GM23338 (cell line): ENCODE data around the gene MAN2A2. TPM values are rescaled to one million over a fixed set of nuclear protein-coding genes. Genes with fewer than 3 reads are reported as not detected.

Experiments used
- ATAC-seq: fragments of 200-7000 bp; cut with Tn5 transposase; 3 replicates; pipeline ENCODE4 v1.9.1; 2020
- DNase-seq: peaks from one replicate; pipeline ENCODE4 v3.0.0-alpha.2; 2015; ENCODE audit warnings: low spot score
- H2AFZ ChIP-seq: fragments of 200-600 bp; sonication (generic); 2 replicates; pipeline ENCODE4 v1.8.0; 2016; ENCODE audit warnings: antibody characterized with exemption, mild to moderate bottlenecking, moderate library complexity
- H3F3A ChIP-seq: fragments of 200-600 bp; sonication (generic); replicated peaks from 2 replicates; pipeline ENCODE4 v1.8.0; 2017; ENCODE audit warnings: antibody characterized with exemption, mixed run types, low read depth
- H3K27ac ChIP-seq: fragments of 200-600 bp; sonication (generic); 2 replicates; pipeline ENCODE4 v1.6.1; 2016; ENCODE audit warnings: low read depth
- H3K27me3 ChIP-seq: fragments of 200-600 bp; sonication (generic); 2 replicates; pipeline ENCODE4 v1.8.0; 2016; ENCODE audit warnings: mild to moderate bottlenecking, mixed run types, moderate library complexity; ENCODE audit not compliant: insufficient read depth
- H3K36me3 ChIP-seq: fragments of 200-600 bp; sonication (generic); 2 replicates; pipeline ENCODE4 v1.8.0; 2016; ENCODE audit warnings: mild to moderate bottlenecking; ENCODE audit not compliant: insufficient read depth
- H3K4me1 ChIP-seq: fragments of 200-600 bp; sonication (generic); 2 replicates; pipeline ENCODE4 v1.8.0; 2016; ENCODE audit warnings: mild to moderate bottlenecking, moderate library complexity; ENCODE audit not compliant: insufficient read depth
- H3K4me2 ChIP-seq: fragments of 200-600 bp; sonication (generic); 2 replicates; pipeline ENCODE4 v1.7.1; 2017; ENCODE audit warnings: mixed run types
- H3K4me3 ChIP-seq: fragments of 200-600 bp; sonication (generic); 2 replicates; pipeline ENCODE4 v1.6.1; 2016; ENCODE audit warnings: mixed run types
- H3K79me2 ChIP-seq: fragments of 200-600 bp; sonication (generic); replicated peaks from 2 replicates; pipeline ENCODE4 v1.8.0; 2017; ENCODE audit warnings: mild to moderate bottlenecking; ENCODE audit not compliant: insufficient read depth
- H3K9me2 ChIP-seq: fragments of 200-600 bp; sonication (generic); 2 replicates; pipeline ENCODE4 v1.8.0; 2017; ENCODE audit not compliant: insufficient read depth
- H4K20me1 ChIP-seq: fragments of 200-600 bp; sonication (generic); replicated peaks from 2 replicates; pipeline ENCODE4 v1.8.0; 2017; ENCODE audit warnings: mild to moderate bottlenecking; ENCODE audit not compliant: insufficient read depth
- H3K27ac Mint-ChIP-seq: 2 replicates; pipeline ENCODE4 v1.8.0; 2020; ENCODE audit warnings: inconsistent platforms, mild to moderate bottlenecking, moderate library complexity, mixed read lengths
- H3K27me3 Mint-ChIP-seq: 3 replicates; pipeline ENCODE4 v1.8.0; 2022; ENCODE audit warnings: low read depth, mild to moderate bottlenecking, moderate library complexity, mixed read lengths, inconsistent platforms; ENCODE audit not compliant: insufficient read depth, poor library complexity
- H3K36me3 Mint-ChIP-seq: 3 replicates; pipeline ENCODE4 v1.8.0; 2021; ENCODE audit warnings: low read depth, mild to moderate bottlenecking, inconsistent platforms, moderate library complexity, mixed read lengths
- H3K4me1 Mint-ChIP-seq: 3 replicates; pipeline ENCODE4 v1.8.0; 2020; ENCODE audit warnings: mild to moderate bottlenecking, inconsistent platforms, mixed read lengths
- H3K4me3 Mint-ChIP-seq: 3 replicates; pipeline ENCODE4 v1.8.0; 2021; ENCODE audit warnings: moderate library complexity, mild to moderate bottlenecking, inconsistent platforms, mixed read lengths
- H3K9me3 Mint-ChIP-seq: 3 replicates; pipeline ENCODE4 v1.8.0; 2020; ENCODE audit warnings: moderate library complexity, mild to moderate bottlenecking, inconsistent platforms, mixed read lengths
- CREB1 ChIP-seq: fragments of 250-450 bp; sonication (Bioruptor Pico); IDR thresholded peaks from 2 replicates; pipeline ENCODE4 v1.5.0; 2020; ENCODE audit warnings: low read depth, mild to moderate bottlenecking, moderate library complexity
- CTCF ChIP-seq, 2 experiments: fragments of 200-600 bp in 1 of 2; sonication (generic) in 1 of 2; conservative IDR thresholded peaks; 2 replicates each; pipeline versions ENCODE4 v1.5.1 to v1.6.1; 2016 to 2017; ENCODE audit warnings: antibody characterized with exemption in 2 of 2, low read depth in 2 of 2, mild to moderate bottlenecking in 2 of 2, moderate library complexity in 1 of 2
- EZH2 ChIP-seq: fragments of 200-600 bp; sonication (generic); IDR thresholded peaks from one replicate; pipeline ENCODE4 v1.8.0; 2017; ENCODE audit warnings: antibody characterized with exemption, mild to moderate bottlenecking, low read depth; ENCODE audit not compliant: unreplicated experiment
- EZH2phosphoT487 ChIP-seq: fragments of 200-600 bp; sonication (generic); IDR thresholded peaks from one replicate; pipeline ENCODE4 v1.8.1; 2018; ENCODE audit warnings: antibody characterized with exemption; ENCODE audit not compliant: unreplicated experiment
- JUNB ChIP-seq: IDR thresholded peaks from one replicate; pipeline ENCODE4 v1.6.1; 2016; ENCODE audit warnings: antibody characterized with exemption; ENCODE audit not compliant: unreplicated experiment
- NANOG ChIP-seq: IDR thresholded peaks from 2 replicates; pipeline ENCODE4 v1.6.1; 2016; ENCODE audit warnings: antibody characterized with exemption, borderline replicate concordance
- POLR2AphosphoS5 ChIP-seq: IDR thresholded peaks from 2 replicates; pipeline ENCODE4 v1.6.1; 2016; ENCODE audit warnings: antibody characterized with exemption, low read depth
- REST ChIP-seq: IDR thresholded peaks from one replicate; pipeline ENCODE4 v1.6.1; 2018; ENCODE audit warnings: antibody characterized with exemption; ENCODE audit not compliant: unreplicated experiment
- STAT1 ChIP-seq: IDR thresholded peaks from one replicate; pipeline ENCODE4 v1.6.1; 2016; ENCODE audit warnings: antibody characterized with exemption; ENCODE audit not compliant: unreplicated experiment
- ZNF114 ChIP-seq: fragments of 250-450 bp; sonication (Bioruptor Pico); IDR thresholded peaks from 2 replicates; pipeline ENCODE4 v1.5.0; 2020; ENCODE audit warnings: mild to moderate bottlenecking, moderate library complexity
- ZNF331 ChIP-seq: fragments of 250-450 bp; sonication (Bioruptor Pico); IDR thresholded peaks from 2 replicates; pipeline ENCODE4 v1.5.0; 2020; ENCODE audit warnings: low read depth, mild to moderate bottlenecking, moderate library complexity
- polyA plus RNA-seq: library from polyadenylated mRNA; unstranded; fragments of >200 nt; fragmentation: Nextera tagmentation; extraction: Ambion mirVana; gene quantifications from 2 replicates; pipeline ENCODE4 v1.2.1, GENCODE V29; 2016
- total RNA-seq: library from RNA; depleted of rRNA; stranded (reverse); fragments of >200 nt; shearing (Covaris generic); gene quantifications from 2 replicates; pipeline ENCODE4 v1.2.3, GENCODE V29; 2014
- TF ChIP-seq, protein P1 (sequence below): IDR thresholded peaks from 2 replicates; pipeline ENCODE4 v1.6.1; 2016; ENCODE audit warnings: antibody characterized with exemption
- TF ChIP-seq, protein P2 (sequence below): fragments of 250-450 bp; sonication (Bioruptor Pico); IDR thresholded peaks from 2 replicates; pipeline ENCODE4 v1.5.0; 2020; ENCODE audit warnings: mild to moderate bottlenecking, moderate library complexity

MAN2A2 gene
- total and polyA plus RNA-seq, 2 experiments from 2014 or later, result 8.2 to 17.1 TPM

DNA sequence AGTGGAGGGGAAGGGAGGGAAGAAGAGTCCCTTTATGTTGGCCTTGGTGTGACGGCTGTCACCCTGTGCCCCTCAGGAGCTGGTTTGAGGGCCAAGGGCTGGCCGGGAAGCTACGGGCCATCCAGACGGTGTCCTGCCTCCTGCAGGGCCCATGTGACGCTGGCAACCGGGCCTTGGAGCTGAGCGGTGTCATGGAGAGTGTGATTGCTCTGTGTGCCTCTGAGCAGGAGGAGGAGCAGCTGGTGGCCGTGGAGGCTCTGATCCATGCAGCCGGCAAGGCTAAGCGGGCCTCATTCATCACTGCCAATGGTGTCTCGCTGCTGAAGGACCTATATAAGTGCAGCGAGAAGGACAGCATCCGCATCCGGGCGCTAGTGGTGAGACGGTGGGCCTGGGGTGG lies 43.4 kb downstream of the MAN2A2 start:
- Histone ChIP-seq H3K27ac (no peak overlapping the region), H3K79me2 (no peaks in the 10 kb centered on the region), H3K4me1 (no peaks in the 10 kb centered on the region), H2AFZ (no peak overlapping the region), H3F3A (no peaks in the 10 kb centered on the region), H3K36me3 (peaks cover 13% of the 10 kb centered on the region; the same call in 1 of the 2 replicates), H4K20me1 (no peaks in the 10 kb centered on the region; the same call in 1 of the 2 replicates), H3K4me3 (no peak overlapping the region), H3K27me3 (no peaks in the 10 kb centered on the region), H3K9me2 (no peaks in the 10 kb centered on the region), H3K4me2 (no peak overlapping the region)
- Mint-ChIP-seq H3K36me3 (peaks cover 75% of the 10 kb centered on the region), H3K4me1 (no peaks in the 10 kb centered on the region), H3K9me3 (no peaks in the 10 kb centered on the region), H3K4me3 (no peak overlapping the region), H3K27me3 (peaks cover 4% of the 10 kb centered on the region), H3K27ac (no peak overlapping the region)
- DNase-seq (no peak), ATAC-seq (no peak)
- TF ChIP-seq EZH2phosphoT487 (no peak), EZH2 (no peak), STAT1 (no peak), POLR2AphosphoS5 (no peak), ZNF114 (CRISPR knock-in tag) (no peak), ZNF331 (CRISPR knock-in tag) (no peak), JUNB (no peak), NANOG (no peak), CREB1 (no peak), REST (no peak), CTCF (conservative IDR thresholded peaks at IDR 0.05; ENCODE audit: low read depth in 2 of 2) (no peak)
- TF ChIP-seq, protein P1, sequence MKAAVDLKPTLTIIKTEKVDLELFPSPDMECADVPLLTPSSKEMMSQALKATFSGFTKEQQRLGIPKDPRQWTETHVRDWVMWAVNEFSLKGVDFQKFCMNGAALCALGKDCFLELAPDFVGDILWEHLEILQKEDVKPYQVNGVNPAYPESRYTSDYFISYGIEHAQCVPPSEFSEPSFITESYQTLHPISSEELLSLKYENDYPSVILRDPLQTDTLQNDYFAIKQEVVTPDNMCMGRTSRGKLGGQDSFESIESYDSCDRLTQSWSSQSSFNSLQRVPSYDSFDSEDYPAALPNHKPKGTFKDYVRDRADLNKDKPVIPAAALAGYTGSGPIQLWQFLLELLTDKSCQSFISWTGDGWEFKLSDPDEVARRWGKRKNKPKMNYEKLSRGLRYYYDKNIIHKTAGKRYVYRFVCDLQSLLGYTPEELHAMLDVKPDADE, result no peak
- TF ChIP-seq, protein P2, sequence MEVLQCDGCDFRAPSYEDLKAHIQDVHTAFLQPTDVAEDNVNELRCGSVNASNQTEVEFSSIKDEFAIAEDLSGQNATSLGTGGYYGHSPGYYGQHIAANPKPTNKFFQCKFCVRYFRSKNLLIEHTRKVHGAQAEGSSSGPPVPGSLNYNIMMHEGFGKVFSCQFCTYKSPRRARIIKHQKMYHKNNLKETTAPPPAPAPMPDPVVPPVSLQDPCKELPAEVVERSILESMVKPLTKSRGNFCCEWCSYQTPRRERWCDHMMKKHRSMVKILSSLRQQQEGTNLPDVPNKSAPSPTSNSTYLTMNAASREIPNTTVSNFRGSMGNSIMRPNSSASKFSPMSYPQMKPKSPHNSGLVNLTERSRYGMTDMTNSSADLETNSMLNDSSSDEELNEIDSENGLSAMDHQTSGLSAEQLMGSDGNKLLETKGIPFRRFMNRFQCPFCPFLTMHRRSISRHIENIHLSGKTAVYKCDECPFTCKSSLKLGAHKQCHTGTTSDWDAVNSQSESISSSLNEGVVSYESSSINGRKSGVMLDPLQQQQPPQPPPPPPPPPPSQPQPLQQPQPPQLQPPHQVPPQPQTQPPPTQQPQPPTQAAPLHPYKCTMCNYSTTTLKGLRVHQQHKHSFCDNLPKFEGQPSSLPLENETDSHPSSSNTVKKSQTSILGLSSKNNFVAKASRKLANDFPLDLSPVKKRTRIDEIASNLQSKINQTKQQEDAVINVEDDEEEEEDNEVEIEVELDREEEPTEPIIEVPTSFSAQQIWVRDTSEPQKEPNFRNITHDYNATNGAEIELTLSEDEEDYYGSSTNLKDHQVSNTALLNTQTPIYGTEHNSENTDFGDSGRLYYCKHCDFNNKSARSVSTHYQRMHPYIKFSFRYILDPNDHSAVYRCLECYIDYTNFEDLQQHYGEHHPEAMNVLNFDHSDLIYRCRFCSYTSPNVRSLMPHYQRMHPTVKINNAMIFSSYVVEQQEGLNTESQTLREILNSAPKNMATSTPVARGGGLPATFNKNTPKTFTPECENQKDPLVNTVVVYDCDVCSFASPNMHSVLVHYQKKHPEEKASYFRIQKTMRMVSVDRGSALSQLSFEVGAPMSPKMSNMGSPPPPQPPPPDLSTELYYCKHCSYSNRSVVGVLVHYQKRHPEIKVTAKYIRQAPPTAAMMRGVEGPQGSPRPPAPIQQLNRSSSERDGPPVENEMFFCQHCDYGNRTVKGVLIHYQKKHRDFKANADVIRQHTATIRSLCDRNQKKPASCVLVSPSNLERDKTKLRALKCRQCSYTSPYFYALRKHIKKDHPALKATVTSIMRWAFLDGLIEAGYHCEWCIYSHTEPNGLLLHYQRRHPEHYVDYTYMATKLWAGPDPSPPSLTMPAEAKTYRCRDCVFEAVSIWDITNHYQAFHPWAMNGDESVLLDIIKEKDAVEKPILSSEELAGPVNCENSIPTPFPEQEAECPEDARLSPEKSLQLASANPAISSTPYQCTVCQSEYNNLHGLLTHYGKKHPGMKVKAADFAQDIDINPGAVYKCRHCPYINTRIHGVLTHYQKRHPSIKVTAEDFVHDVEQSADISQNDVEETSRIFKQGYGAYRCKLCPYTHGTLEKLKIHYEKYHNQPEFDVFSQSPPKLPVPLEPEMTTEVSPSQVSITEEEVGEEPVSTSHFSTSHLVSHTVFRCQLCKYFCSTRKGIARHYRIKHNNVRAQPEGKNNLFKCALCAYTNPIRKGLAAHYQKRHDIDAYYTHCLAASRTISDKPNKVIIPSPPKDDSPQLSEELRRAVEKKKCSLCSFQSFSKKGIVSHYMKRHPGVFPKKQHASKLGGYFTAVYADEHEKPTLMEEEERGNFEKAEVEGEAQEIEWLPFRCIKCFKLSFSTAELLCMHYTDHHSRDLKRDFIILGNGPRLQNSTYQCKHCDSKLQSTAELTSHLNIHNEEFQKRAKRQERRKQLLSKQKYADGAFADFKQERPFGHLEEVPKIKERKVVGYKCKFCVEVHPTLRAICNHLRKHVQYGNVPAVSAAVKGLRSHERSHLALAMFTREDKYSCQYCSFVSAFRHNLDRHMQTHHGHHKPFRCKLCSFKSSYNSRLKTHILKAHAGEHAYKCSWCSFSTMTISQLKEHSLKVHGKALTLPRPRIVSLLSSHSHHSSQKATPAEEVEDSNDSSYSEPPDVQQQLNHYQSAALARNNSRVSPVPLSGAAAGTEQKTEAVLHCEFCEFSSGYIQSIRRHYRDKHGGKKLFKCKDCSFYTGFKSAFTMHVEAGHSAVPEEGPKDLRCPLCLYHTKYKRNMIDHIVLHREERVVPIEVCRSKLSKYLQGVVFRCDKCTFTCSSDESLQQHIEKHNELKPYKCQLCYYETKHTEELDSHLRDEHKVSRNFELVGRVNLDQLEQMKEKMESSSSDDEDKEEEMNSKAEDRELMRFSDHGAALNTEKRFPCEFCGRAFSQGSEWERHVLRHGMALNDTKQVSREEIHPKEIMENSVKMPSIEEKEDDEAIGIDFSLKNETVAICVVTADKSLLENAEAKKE (CRISPR knock-in tag), result no peak
